ENCODE data around the gene EEFSEC. TPM values are rescaled to one million over a fixed set of nuclear protein-coding genes. Genes with fewer than 3 reads are reported as not detected.

Gene EEFSEC
- total RNA-seq, 1 donor from 2014 or later: 15.3 TPM

GRCh38 chr3:128236657-128237056, 83.4 kb downstream of the EEFSEC start:
- no peak for TF ChIP-seq CTCF (IDR thresholded peaks at IDR 0.05)
- intact Hi-C loops (cut with DNase I): no loop called here
- DNase-seq (no peak), ATAC-seq (peak; percentile 65)
- Histone ChIP-seq H3K36me3 (no peaks in the 10 kb centered on the region), H3K4me3 (no peak overlapping the region), H3K4me1 (no peaks in the 10 kb centered on the region), H3K27me3 (no peaks in the 10 kb centered on the region), H3K9me3 (no peaks in the 10 kb centered on the region), H3K27ac (no peak overlapping the region)

GRCh38 chr3:128237348-128238183, 84.3 kb downstream of the EEFSEC start:
- no peaks in the 10 kb centered on the region for H3K9me3 ChIP-seq
- no peak for ATAC-seq
- no peaks in the 10 kb centered on the region for H3K4me1 ChIP-seq

GRCh38 chr3:128238184-128238489, 84.9 kb downstream of the EEFSEC start:
- ATAC-seq: no peak
- no peak for TF ChIP-seq CTCF (IDR thresholded peaks at IDR 0.05)
- Histone ChIP-seq H3K27ac (no peak overlapping the region), H3K27me3 (no peaks in the 10 kb centered on the region), H3K4me3 (no peak overlapping the region), H3K9me3 (no peaks in the 10 kb centered on the region), H3K36me3 (no peaks in the 10 kb centered on the region), H3K4me1 (no peaks in the 10 kb centered on the region)
- intact Hi-C loops (cut with DNase I): no loop called here
- DNase-seq: no peak

More at GRCh38 chr3:128237348-128238183, 84.3 kb downstream of the EEFSEC start:
- no peaks in the 10 kb centered on the region for H3K36me3 ChIP-seq
- H3K4me3 ChIP-seq: no peak overlapping the region
- intact Hi-C loops (cut with DNase I): no loop called here
- no peak for DNase-seq
- TF ChIP-seq CTCF (IDR thresholded peaks at IDR 0.05): no peak
- no peak overlapping the region for H3K27ac ChIP-seq
- H3K27me3 ChIP-seq: no peaks in the 10 kb centered on the region

GRCh38 chr3:128239304-128239703, 86.0 kb downstream of the EEFSEC start:
- intact Hi-C loops (cut with DNase I): no loop called here
- Histone ChIP-seq H3K4me1 (no peaks in the 10 kb centered on the region), H3K36me3 (no peaks in the 10 kb centered on the region), H3K27ac (no peak overlapping the region), H3K27me3 (no peaks in the 10 kb centered on the region), H3K4me3 (no peak overlapping the region), H3K9me3 (no peaks in the 10 kb centered on the region)
- no peak for DNase-seq
- no peak for ATAC-seq
- TF ChIP-seq CTCF (IDR thresholded peaks at IDR 0.05): no peak

- no peaks in the 10 kb centered on the region for H3K27me3 ChIP-seq
- H3K4me1 ChIP-seq: no peaks in the 10 kb centered on the region
- H3K36me3 ChIP-seq: no peaks in the 10 kb centered on the region
- no peaks in the 10 kb centered on the region for H3K9me3 ChIP-seq
- H3K27ac ChIP-seq: no peak overlapping the region
- ATAC-seq (no peak), DNase-seq (no peak)
- H3K4me3 ChIP-seq: no peak overlapping the region
- no peak for TF ChIP-seq CTCF (IDR thresholded peaks at IDR 0.05)
- intact Hi-C loops (cut with DNase I): no loop called here
Observed at GRCh38 chr3:128240232-128240631, 87.0 kb downstream of the EEFSEC start.

All from upper lobe of right lung (tissue), 1 donor.